Thyroid gland (tissue), 4 donors: ENCODE measurements around the gene MORN1.

Experiments
- POLR2A ChIP-seq, 2 donors: fragments of 450-650 bp; IDR thresholded peaks; one replicate each; pipeline ENCODE4 v1.6.1; 2017; ENCODE audit warnings: antibody characterized with exemption in 2 of 2, mild to moderate bottlenecking in 2 of 2, moderate library complexity in 1 of 2
- TF ChIP-seq, protein P1 (sequence below), 6 experiments: fragments of 200-600 bp in 3 of 6; fragments of 450-650 bp in 3 of 6; sonication (generic) in 3 of 6; IDR thresholded peaks; one replicate each; pipeline ENCODE4 v1.5.1; 2016 to 2019; ENCODE audit warnings: antibody characterized with exemption in 6 of 6, mild to moderate bottlenecking in 2 of 6, inconsistent platforms in 1 of 6, moderate library complexity in 1 of 6

DNA sequence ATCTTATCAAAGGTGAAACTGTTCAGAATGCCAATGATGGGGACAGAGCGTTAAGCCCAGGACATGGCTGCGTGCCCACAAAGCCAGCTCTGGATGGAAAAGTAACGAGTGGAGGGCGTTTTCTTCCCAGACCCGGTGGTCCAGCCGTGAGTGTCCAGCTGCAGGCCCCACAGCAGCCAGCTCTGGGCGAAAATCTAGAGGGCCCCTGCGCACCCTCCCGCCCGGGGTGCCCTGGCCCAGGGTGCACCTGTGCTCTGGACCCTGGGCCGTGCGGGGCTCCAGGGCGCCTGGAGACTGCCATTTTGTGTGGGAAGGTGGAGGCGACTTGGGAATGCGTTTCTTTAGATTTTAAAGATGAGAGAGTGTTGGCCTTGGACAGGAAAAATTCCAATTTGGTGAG lies 104.4 kb downstream of the MORN1 start:
- TF ChIP-seq, protein P1, sequence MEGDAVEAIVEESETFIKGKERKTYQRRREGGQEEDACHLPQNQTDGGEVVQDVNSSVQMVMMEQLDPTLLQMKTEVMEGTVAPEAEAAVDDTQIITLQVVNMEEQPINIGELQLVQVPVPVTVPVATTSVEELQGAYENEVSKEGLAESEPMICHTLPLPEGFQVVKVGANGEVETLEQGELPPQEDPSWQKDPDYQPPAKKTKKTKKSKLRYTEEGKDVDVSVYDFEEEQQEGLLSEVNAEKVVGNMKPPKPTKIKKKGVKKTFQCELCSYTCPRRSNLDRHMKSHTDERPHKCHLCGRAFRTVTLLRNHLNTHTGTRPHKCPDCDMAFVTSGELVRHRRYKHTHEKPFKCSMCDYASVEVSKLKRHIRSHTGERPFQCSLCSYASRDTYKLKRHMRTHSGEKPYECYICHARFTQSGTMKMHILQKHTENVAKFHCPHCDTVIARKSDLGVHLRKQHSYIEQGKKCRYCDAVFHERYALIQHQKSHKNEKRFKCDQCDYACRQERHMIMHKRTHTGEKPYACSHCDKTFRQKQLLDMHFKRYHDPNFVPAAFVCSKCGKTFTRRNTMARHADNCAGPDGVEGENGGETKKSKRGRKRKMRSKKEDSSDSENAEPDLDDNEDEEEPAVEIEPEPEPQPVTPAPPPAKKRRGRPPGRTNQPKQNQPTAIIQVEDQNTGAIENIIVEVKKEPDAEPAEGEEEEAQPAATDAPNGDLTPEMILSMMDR (IDR thresholded peaks at IDR 0.05) = no peak
- TF ChIP-seq POLR2A (IDR thresholded peaks at IDR 0.05) = no peak
